NK-92 (cell line): ENCODE results near the gene STK39.

Experiments
- DNase-seq: peaks from one replicate; lab custom pipeline; 2025; ENCODE audit not compliant: unreplicated experiment; lab: John Stamatoyannopoulos, UW

Gene STK39

GRCh38 chr2:168210895-168211570 is 36.4 kb downstream of the STK39 start:
- DNase-seq = no peak

GRCh38 chr2:168210216-168210894 is 37.0 kb downstream of the STK39 start:
- no peak for DNase-seq

GRCh38 chr2:168208652-168209051 is 38.7 kb downstream of the STK39 start:
- no peak for DNase-seq

- DNase-seq = no peak
Measured at GRCh38 chr2:168207851-168208250, 39.5 kb downstream of the STK39 start.

GRCh38 chr2:168203762-168204693 is 43.4 kb downstream of the STK39 start:
- DNase-seq = no peak

GRCh38 chr2:168201584-168202116 is 45.7 kb downstream of the STK39 start:
- DNase-seq = no peak

- DNase-seq = no peak
Measured at GRCh38 chr2:168200930-168201583, 46.3 kb downstream of the STK39 start.

- DNase-seq = no peak
Measured at GRCh38 chr2:168198476-168199207, 48.8 kb downstream of the STK39 start.

- no peak for DNase-seq
Measured at GRCh38 chr2:168196764-168197180, 50.6 kb downstream of the STK39 start.

GRCh38 chr2:168194784-168195522 is 52.4 kb downstream of the STK39 start:
- no peak for DNase-seq

- no peak for DNase-seq
Measured at GRCh38 chr2:168192839-168193616, 54.4 kb downstream of the STK39 start.

- DNase-seq = no peak
Measured at GRCh38 chr2:168191955-168192785, 55.2 kb downstream of the STK39 start.

GRCh38 chr2:168190590-168191336 is 56.6 kb downstream of the STK39 start:
- no peak for DNase-seq

GRCh38 chr2:168189835-168190569 is 57.4 kb downstream of the STK39 start:
- no peak for DNase-seq

GRCh38 chr2:168188002-168188401 is 59.4 kb downstream of the STK39 start:
- no peak for DNase-seq

- no peak for DNase-seq
Measured at GRCh38 chr2:168186452-168186851, 60.9 kb downstream of the STK39 start.
